H9 (cell line): ENCODE measurements around the gene TBX15. TPM values are rescaled to one million over a fixed set of nuclear protein-coding genes. Genes with fewer than 3 reads are reported as not detected.

ENCODE experiments used
- DNase-seq: peaks from one replicate; pipeline ENCODE4 v3.0.0-alpha.2; 2017
- H2AFZ ChIP-seq: one replicate; pipeline ENCODE4 v1.6.1; 2013; ENCODE audit warnings: mild to moderate bottlenecking, low read length, control low read depth, moderate library complexity
- H2AK5ac ChIP-seq: 2 replicates; pipeline ENCODE4 v1.6.1; 2013; ENCODE audit warnings: low read length, control low read depth, mixed read lengths; ENCODE audit not compliant: insufficient read length
- H2BK120ac ChIP-seq: one replicate; pipeline ENCODE4 v1.6.1; 2013; ENCODE audit warnings: low read depth, mild to moderate bottlenecking, low read length, control low read depth, inconsistent platforms; ENCODE audit not compliant: poor library complexity, severe bottlenecking
- H2BK12ac ChIP-seq: 2 replicates; pipeline ENCODE4 v1.6.1; 2013; ENCODE audit warnings: low read length, control low read depth, mixed read lengths, low read depth; ENCODE audit not compliant: insufficient read length
- H2BK15ac ChIP-seq: 2 replicates; pipeline ENCODE4 v1.6.1; 2013; ENCODE audit warnings: low read depth, low read length, control low read depth
- H2BK20ac ChIP-seq: one replicate; pipeline ENCODE4 v1.6.1; 2013; ENCODE audit warnings: low read depth, mild to moderate bottlenecking, low read length, control low read depth, inconsistent platforms; ENCODE audit not compliant: poor library complexity, severe bottlenecking
- H2BK5ac ChIP-seq: 2 replicates; pipeline ENCODE4 v1.6.1; 2013; ENCODE audit warnings: low read length, control low read depth, mixed read lengths; ENCODE audit not compliant: insufficient read length
- H3K14ac ChIP-seq: 2 replicates; pipeline ENCODE4 v1.6.1; 2013; ENCODE audit warnings: low read length, control low read depth; ENCODE audit not compliant: insufficient read depth
- H3K18ac ChIP-seq: 2 replicates; pipeline ENCODE4 v1.6.1; 2013; ENCODE audit warnings: low read depth, mild to moderate bottlenecking, mixed read lengths, low read length, control low read depth; ENCODE audit not compliant: insufficient read length
- H3K23ac ChIP-seq: 2 replicates; pipeline ENCODE4 v1.6.1; 2013; ENCODE audit warnings: low read length, control low read depth, mixed read lengths, low read depth; ENCODE audit not compliant: insufficient read length
- H3K23me2 ChIP-seq: 2 replicates; pipeline ENCODE4 v1.6.1; 2013; ENCODE audit warnings: low read depth, mild to moderate bottlenecking, mixed read lengths, low read length, control low read depth; ENCODE audit not compliant: insufficient read length, poor library complexity, severe bottlenecking
- H3K27ac ChIP-seq: 2 replicates; pipeline ENCODE4 v1.5.1; 2013; ENCODE audit warnings: low read length, control low read depth, mixed read lengths, low read depth; ENCODE audit not compliant: insufficient read length
- H3K27me3 ChIP-seq: 2 replicates; pipeline ENCODE4 v1.6.1; 2013; ENCODE audit warnings: low read length, control low read depth, inconsistent platforms; ENCODE audit not compliant: insufficient read depth
- H3K4ac ChIP-seq: 2 replicates; pipeline ENCODE4 v1.6.1; 2013; ENCODE audit warnings: low read depth, mild to moderate bottlenecking, control low read depth, inconsistent platforms, low read length, moderate library complexity
- H3K4me1 ChIP-seq: 2 replicates; pipeline ENCODE4 v1.6.1; 2013; ENCODE audit warnings: low read length, control low read depth, inconsistent platforms; ENCODE audit not compliant: insufficient read depth
- H3K4me2 ChIP-seq: 2 replicates; pipeline ENCODE4 v1.6.1; 2013; ENCODE audit warnings: low read length, control low read depth, mixed read lengths; ENCODE audit not compliant: insufficient read length, insufficient read depth
- H3K56ac ChIP-seq: 2 replicates; pipeline ENCODE4 v1.6.1; 2013; ENCODE audit warnings: low read depth, mild to moderate bottlenecking, mixed read lengths, low read length, control low read depth; ENCODE audit not compliant: insufficient read length
- H3K79me1 ChIP-seq: 2 replicates; pipeline ENCODE4 v1.6.1; 2013; ENCODE audit warnings: low read depth, mild to moderate bottlenecking, moderate library complexity, low read length, control low read depth, inconsistent platforms; ENCODE audit not compliant: insufficient read depth, poor library complexity, severe bottlenecking
- H3K79me2 ChIP-seq: 2 replicates; pipeline ENCODE4 v1.6.1; 2013; ENCODE audit warnings: low read length, control low read depth, inconsistent platforms; ENCODE audit not compliant: insufficient read depth
- H3K9ac ChIP-seq: 2 replicates; pipeline ENCODE4 v1.6.1; 2013; ENCODE audit warnings: low read length, control low read depth, mixed read lengths; ENCODE audit not compliant: insufficient read length; ENCODE audit errors: extremely low read depth
- H3K9me3 ChIP-seq: one replicate; pipeline ENCODE4 v1.6.1; 2013; ENCODE audit warnings: low read depth, low read length, inconsistent platforms; ENCODE audit not compliant: control insufficient read depth
- H3T11ph ChIP-seq: one replicate; pipeline ENCODE4 v1.6.1; 2013; ENCODE audit warnings: mild to moderate bottlenecking, low read length, control low read depth, inconsistent platforms
- H4K20me1 ChIP-seq: one replicate; pipeline ENCODE4 v1.6.1; 2013; ENCODE audit not compliant: control insufficient read depth, insufficient read length, insufficient read depth
- H4K5ac ChIP-seq: 2 replicates; pipeline ENCODE4 v1.6.1; 2013; ENCODE audit warnings: low read depth, mild to moderate bottlenecking, mixed read lengths, low read length, control low read depth; ENCODE audit not compliant: insufficient read length
- H4K8ac ChIP-seq: replicated peaks from 2 replicates; pipeline ENCODE4 v1.6.1; 2013; ENCODE audit warnings: low read length, control low read depth, mixed read lengths, low read depth; ENCODE audit not compliant: insufficient read length
- H4K91ac ChIP-seq: 2 replicates; pipeline ENCODE4 v1.6.1; 2013; ENCODE audit warnings: low read depth, mild to moderate bottlenecking, moderate library complexity, mixed read lengths, low read length, control low read depth; ENCODE audit not compliant: insufficient read length
- H3K27ac Mint-ChIP-seq, 3 experiments: 2 replicates in 2 of 3; 3 replicates in 1 of 3; pipeline ENCODE4 v1.8.0; 2020 to 2021; ENCODE audit warnings: mixed read lengths in 3 of 3, mild to moderate bottlenecking in 1 of 3, moderate library complexity in 1 of 3
- H3K27me3 Mint-ChIP-seq: 2 replicates; pipeline ENCODE4 v1.8.0; 2021; ENCODE audit warnings: low read depth, mild to moderate bottlenecking, moderate library complexity, mixed read lengths
- H3K36me3 Mint-ChIP-seq, 3 experiments: 2 replicates in 2 of 3; 3 replicates in 1 of 3; pipeline ENCODE4 v1.8.0; 2020 to 2021; ENCODE audit warnings: low read depth in 3 of 3, mixed read lengths in 3 of 3; ENCODE audit not compliant: insufficient read depth in 1 of 3
- H3K4me1 Mint-ChIP-seq, 2 experiments: 2 replicates each; pipeline ENCODE4 v1.8.0; 2020; ENCODE audit warnings: mixed read lengths in 2 of 2
- H3K4me3 Mint-ChIP-seq, 2 experiments: 2 replicates in 1 of 2; 3 replicates in 1 of 2; pipeline ENCODE4 v1.8.0; 2020 to 2021; ENCODE audit warnings: mild to moderate bottlenecking in 2 of 2, mixed read lengths in 2 of 2, moderate library complexity in 1 of 2
- H3K9me3 Mint-ChIP-seq, 2 experiments: 2 replicates in 1 of 2; 3 replicates in 1 of 2; pipeline ENCODE4 v1.8.0; 2020; ENCODE audit warnings: mild to moderate bottlenecking in 2 of 2, mixed read lengths in 2 of 2, moderate library complexity in 1 of 2
- CTCF ChIP-seq: fragments of 200-600 bp; sonication (generic); conservative IDR thresholded peaks from 3 replicates; pipeline ENCODE4 v1.8.0; 2021; ENCODE audit warnings: antibody characterized with exemption, mild to moderate bottlenecking
- WGBS: extraction: QIAGEN DNeasy Blood & Tissue Kit; methylation state at CpG from one replicate; pipeline ENCODE4 v1.1.7; 2013; ENCODE audit warnings: missing lambda C conversion rate, low lambda C conversion rate, mixed read lengths; ENCODE audit not compliant: insufficient read length; ENCODE audit errors: extremely low coverage; 5-methylcytosine and 5-hydroxymethylcytosine counted together
- total RNA-seq: library from RNA; stranded (reverse); gene quantifications from 2 replicates; pipeline ENCODE4 v1.2.1, GENCODE V29; 2021

Gene TBX15
- total RNA-seq, 1 experiment from 2014 or later = 0.07 TPM

- Mint-ChIP-seq H3K9me3 (no peaks in the 10 kb centered on the region), H3K27ac (no peak overlapping the region), H3K4me1 (peaks cover 6 to 7% of the 10 kb centered on the region in 2 experiments), H3K36me3 (no peaks in the 10 kb centered on the region), H3K4me3 (no peak overlapping the region), H3K27me3 (no peaks in the 10 kb centered on the region; the same call in 1 of the 2 replicates)
- H4K91ac ChIP-seq = no peak overlapping the region
- H4K20me1 ChIP-seq = no peaks in the 10 kb centered on the region
- no peak overlapping the region for H2BK15ac ChIP-seq
- H4K8ac ChIP-seq = no peak overlapping the region
- no peak overlapping the region for H3K4ac ChIP-seq
- no peak overlapping the region for H4K5ac ChIP-seq
- H2BK120ac ChIP-seq = no peak overlapping the region
- DNase-seq = no peak
- H3K56ac ChIP-seq = no peak overlapping the region
- H3K27ac ChIP-seq = no peak overlapping the region
- H3K9ac ChIP-seq = no peak overlapping the region
- no CpG with 5 or more reads among the region's 1 CpG for WGBS
- no peak for TF ChIP-seq CTCF
- no peaks in the 10 kb centered on the region for H3K9me3 ChIP-seq
- no peaks in the 10 kb centered on the region for H3K27me3 ChIP-seq
- no peak overlapping the region for H2AFZ ChIP-seq
- H3K18ac ChIP-seq = no peak overlapping the region
- H2AK5ac ChIP-seq = no peak overlapping the region
- no peak overlapping the region for H2BK20ac ChIP-seq
- no peak overlapping the region for H3T11ph ChIP-seq
- H2BK5ac ChIP-seq = no peak overlapping the region
- H3K14ac ChIP-seq = no peak overlapping the region
- no peak overlapping the region for H3K23ac ChIP-seq
- H3K4me1 ChIP-seq = no peaks in the 10 kb centered on the region; the same call in 1 of the 2 replicates
- no peak overlapping the region for H2BK12ac ChIP-seq
- no peaks in the 10 kb centered on the region for H3K79me2 ChIP-seq
- no peak overlapping the region for H3K4me2 ChIP-seq
- no peaks in the 10 kb centered on the region for H3K23me2 ChIP-seq
- no peaks in the 10 kb centered on the region for H3K79me1 ChIP-seq
Observed at GRCh38 chr1:118933051-118933781, 54.9 kb downstream of the TBX15 start.
